Heart left ventricle (tissue), 13 donors: ENCODE measurements around the gene CENPX.

Source experiments
- CTCF ChIP-seq, 12 donors: fragments of 200-600 bp; sonication (generic) in 4 of 12; IDR thresholded peaks; one replicate each; pipeline versions ENCODE4 v1.5.0 to v1.8.0; 2018 to 2022; ENCODE audit warnings: antibody characterized with exemption in 12 of 12, mild to moderate bottlenecking in 5 of 12
- POLR2A ChIP-seq, 2 donors: fragments of 450-650 bp; IDR thresholded peaks; one replicate each; pipeline ENCODE4 v1.6.1; 2017; ENCODE audit warnings: antibody characterized with exemption in 2 of 2, mild to moderate bottlenecking in 2 of 2, moderate library complexity in 2 of 2
- donor health status: ischemic (EF 13 %, LVEDD 7.1; RV severe dilation, severe dysfunction).
- donor health status: DM: no; HTN: yes; CAD: no.
- donor health status: DM: no; HTN: no; CAD: no.
- donor health status: ischemic (EF 25% LVEDD 6.9; RV normal size, moderate dysfunction).
- donor health status: ischemic (EF 25% LVEDD 5.7; RV mildly dilated, moderate dysfunction).
- donor health status: ischemic (EF 35%, LVEDD 5.7; RV mildly dilated, moderate dysfunction).
- donor health status: nonischemic (EF 11% LVEDD 7.7; RV severe dilation, severe dysfunction).
- donor health status: DM: yes; HTN: yes; CAD: no.
- donor health status: PGD.
- donor health status: ischemic (EF 29% LVEDD 5.4; RV normal size, mild dysfunction).
- donor health status: nonischemic (EF 23%, LVEDD 6.1; RV moderate dilation, normal function).

- TF ChIP-seq POLR2A (IDR thresholded peaks at IDR 0.05): no peak
- TF ChIP-seq CTCF (IDR thresholded peaks at IDR 0.05): no peak
Measured at GRCh38 chr17:82052638-82053059, 30.0 kb upstream of the CENPX start.
